Endothelial cell of umbilical vein (primary cell): ENCODE measurements around the gene LDAF1. TPM values are rescaled to one million over a fixed set of nuclear protein-coding genes. Genes with fewer than 3 reads are reported as not detected.

ENCODE experiments used
- BruUV-seq: library from RNA; stranded (reverse); fragments of 400-500 nt; replicated peaks from 2 replicates; lab custom pipeline; 2021; lab: Mats Ljungman, UMichigan
- CTCF ChIA-PET: fragments of 300-600, 350-600 bp; sonication (Branson Sonifier 250); formaldehyde crosslinking; loops from one replicate; lab custom pipeline; 2021; ENCODE audit warnings: antibody characterized with exemption, inconsistent platforms; lab: Charles Lee
- POLR2A ChIA-PET: fragments of 300-600, 350-600 bp; sonication (Branson Sonifier 250); formaldehyde crosslinking; loops from one replicate; lab custom pipeline; 2021; ENCODE audit warnings: antibody characterized with exemption, inconsistent platforms; lab: Charles Lee
- DNase-seq: peaks from one replicate; pipeline ENCODE4 v3.0.0-alpha.2; 2011; ENCODE audit warnings: low read depth, low spot score
- FAIRE-seq: peaks from 2 replicates; lab custom pipeline; 2011; peaks lifted over from hg19 to GRCh38; lab: Jason Lieb, UNC
- H2AFZ ChIP-seq: 2 replicates; pipeline ENCODE4 v1.6.0; 2012; ENCODE audit warnings: low read depth, low read length, control low read depth, inconsistent platforms
- H3K27ac ChIP-seq: 2 replicates; pipeline ENCODE4 v1.5.1; 2011; ENCODE audit warnings: low read depth, mild to moderate bottlenecking, control low read depth, low read length, moderate library complexity; ENCODE audit not compliant: insufficient read depth
- H3K27me3 ChIP-seq, 2 experiments: 2 replicates each; pipeline versions ENCODE4 v1.6.0 to v1.6.1; 2011; ENCODE audit warnings: low read length in 2 of 2, mixed read lengths in 1 of 2; ENCODE audit not compliant: control insufficient read depth in 2 of 2, insufficient read depth in 2 of 2
- H3K36me3 ChIP-seq, 2 experiments: 2 replicates in 1 of 2; 3 replicates in 1 of 2; pipeline ENCODE4 v1.5.1; 2011; ENCODE audit warnings: low read length in 2 of 2, mild to moderate bottlenecking in 1 of 2, moderate library complexity in 1 of 2; ENCODE audit not compliant: control insufficient read depth in 2 of 2, insufficient read depth in 2 of 2; ENCODE audit errors: extremely low read depth in 1 of 2
- H3K4me1 ChIP-seq: 3 replicates; pipeline ENCODE4 v1.5.1; 2011; ENCODE audit warnings: mild to moderate bottlenecking, low read length; ENCODE audit not compliant: control insufficient read depth, insufficient read depth; ENCODE audit errors: extremely low read depth
- H3K4me2 ChIP-seq: 2 replicates; pipeline ENCODE4 v1.6.1; 2011; ENCODE audit warnings: low read length, control low read depth, mixed read lengths; ENCODE audit not compliant: insufficient read depth
- H3K4me3 ChIP-seq, 3 experiments: fragments of 200-600 bp in 1 of 3; sonication (generic), shearing (Covaris generic) in 1 of 3; replicated peaks in 1 of 3; 2 replicates each; pipeline ENCODE4 v1.5.1; 2011 to 2016; ENCODE audit warnings: control low read depth in 3 of 3, low read length in 3 of 3, mild to moderate bottlenecking in 2 of 3, inconsistent platforms in 1 of 3, low read depth in 1 of 3, moderate library complexity in 1 of 3; ENCODE audit not compliant: insufficient read depth in 1 of 3
- H3K79me2 ChIP-seq: 2 replicates; pipeline ENCODE4 v1.6.0; 2012; ENCODE audit warnings: low read length, inconsistent platforms; ENCODE audit not compliant: control insufficient read depth, insufficient read depth
- H3K9ac ChIP-seq: replicated peaks from 2 replicates; pipeline ENCODE3; 2011; ENCODE audit warnings: low read length, control low read depth; ENCODE audit not compliant: insufficient read depth; ENCODE audit errors: extremely low read depth
- H3K9me1 ChIP-seq: replicated peaks from 3 replicates; pipeline ENCODE4 v1.6.0; 2011; ENCODE audit warnings: mild to moderate bottlenecking, low read length; ENCODE audit not compliant: control insufficient read depth, insufficient read depth; ENCODE audit errors: extremely low read depth
- H3K9me3 ChIP-seq: replicated peaks from 2 replicates; pipeline ENCODE4 v1.5.1; 2012; ENCODE audit warnings: low read length, inconsistent platforms; ENCODE audit not compliant: control insufficient read depth, insufficient read depth
- H4K20me1 ChIP-seq: replicated peaks from 2 replicates; pipeline ENCODE3; 2011; ENCODE audit warnings: mild to moderate bottlenecking, low read length; ENCODE audit not compliant: control insufficient read depth, insufficient read depth; ENCODE audit errors: extremely low read depth
- EZH2 ChIP-seq: IDR thresholded peaks from 2 replicates; pipeline ENCODE4 v1.6.1; 2012; ENCODE audit warnings: borderline replicate concordance, low read depth, mild to moderate bottlenecking, moderate library complexity, low read length, inconsistent platforms; ENCODE audit not compliant: severe bottlenecking
- JUN ChIP-seq: IDR thresholded peaks from 2 replicates; pipeline ENCODE4 v1.6.1; 2011; ENCODE audit warnings: borderline replicate concordance, low read depth; ENCODE audit not compliant: insufficient read length, insufficient read depth
- MYC ChIP-seq: IDR thresholded peaks from one replicate; pipeline ENCODE4 v1.6.1; 2011; ENCODE audit warnings: mild to moderate bottlenecking, low read depth, low read length
- POLR2A ChIP-seq: IDR thresholded peaks from 2 replicates; pipeline ENCODE4 v1.6.1; 2012; ENCODE audit warnings: low read depth, mild to moderate bottlenecking, control low read depth, low read length
- dilution Hi-C: fragments of 300-500 bp; cut with MboI; formaldehyde crosslinking; loops from one replicate; pipeline ENCODE4 v1.15.0; 2019; ENCODE audit warnings: low sequenced_read_pairs; ENCODE audit not compliant: extremely low pct_ligation_motif_present
- intact Hi-C: fragments of 100-400 bp; cut with micrococcal nuclease; formaldehyde crosslinking; loops from one replicate; pipeline ENCODE4 v1.10.0; 2022
- polyA plus RNA-seq, 4 experiments: library from polyadenylated mRNA; depleted of rRNA in 3 of 4; stranded (reverse) in 3 of 4; unstranded in 1 of 4; fragments of >200 nt; gene quantifications; 2 replicates each; pipeline versions ENCODE4 v1.2.1 to v1.2.3, GENCODE V29; 2011 to 2012; ENCODE audit warnings: missing spikeins in 1 of 4
- total RNA-seq: library from RNA; stranded (reverse); gene quantifications from 2 replicates; pipeline ENCODE4 v1.2.3, GENCODE V29; 2021
- TF ChIP-seq, protein P1 (sequence below), 2 donors: IDR thresholded peaks; 1 replicate in 1 of 2; 2 replicates in 1 of 2; pipeline ENCODE4 v1.5.1; 2011; ENCODE audit warnings: low read length in 2 of 2, mild to moderate bottlenecking in 2 of 2, moderate library complexity in 2 of 2, control low read depth in 1 of 2, inconsistent platforms in 1 of 2, low read depth in 1 of 2; ENCODE audit not compliant: insufficient read depth in 1 of 2; ENCODE audit errors: extremely low read depth in 1 of 2
- TF ChIP-seq, protein P2 (sequence below): IDR thresholded peaks from 2 replicates; pipeline ENCODE4 v1.6.1; 2011; ENCODE audit not compliant: insufficient read depth, insufficient read length

LDAF1 gene
- total and polyA plus RNA-seq, 2 donors (not counting 3 experiments of a cell fraction or from before 2014, with no cell fraction given), result 20.4 to 37.5 TPM

DNA sequence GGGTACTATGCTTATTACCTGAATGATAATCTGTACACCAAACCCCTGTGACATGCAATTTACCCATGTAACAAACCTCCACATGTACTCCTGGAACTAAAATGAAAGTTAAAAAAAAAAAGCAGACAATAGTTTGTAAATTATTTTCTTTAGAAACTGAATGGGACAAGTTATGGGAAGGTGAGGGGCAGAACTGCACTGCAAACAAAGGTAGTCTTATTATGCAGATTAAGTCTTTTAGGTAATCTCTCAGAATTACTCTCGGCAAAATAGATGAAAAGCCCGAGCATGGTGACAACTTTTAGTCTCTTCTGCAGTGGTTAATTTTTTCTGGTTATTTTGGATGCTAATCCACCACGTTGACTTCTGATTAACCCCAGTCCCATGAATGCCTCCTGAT, 25.5 kb downstream of the LDAF1 start:
- CTCF ChIA-PET, result no interaction called here
- Histone ChIP-seq H2AFZ (no peak overlapping the region), H3K36me3 (peaks cover 0 to 14% of the 10 kb centered on the region in 2 experiments), H3K4me3 (no peak overlapping the region), H3K79me2 (no peaks in the 10 kb centered on the region), H3K4me2 (no peak overlapping the region), H3K9ac (no peak overlapping the region), H3K4me1 (peaks cover 11% of the 10 kb centered on the region), H3K9me3 (no peaks in the 10 kb centered on the region), H3K27ac (no peak overlapping the region), H3K9me1 (no peaks in the 10 kb centered on the region), H3K27me3 (no peaks in the 10 kb centered on the region), H4K20me1 (no peaks in the 10 kb centered on the region)
- DNase-seq (no peak), FAIRE-seq (no peak)
- POLR2A ChIA-PET, result no interaction called here
- dilution Hi-C loops (no loop called here), intact Hi-C loops (no loop called here)
- TF ChIP-seq MYC, result no peak
- TF ChIP-seq JUN, result no peak
- TF ChIP-seq, protein P1, sequence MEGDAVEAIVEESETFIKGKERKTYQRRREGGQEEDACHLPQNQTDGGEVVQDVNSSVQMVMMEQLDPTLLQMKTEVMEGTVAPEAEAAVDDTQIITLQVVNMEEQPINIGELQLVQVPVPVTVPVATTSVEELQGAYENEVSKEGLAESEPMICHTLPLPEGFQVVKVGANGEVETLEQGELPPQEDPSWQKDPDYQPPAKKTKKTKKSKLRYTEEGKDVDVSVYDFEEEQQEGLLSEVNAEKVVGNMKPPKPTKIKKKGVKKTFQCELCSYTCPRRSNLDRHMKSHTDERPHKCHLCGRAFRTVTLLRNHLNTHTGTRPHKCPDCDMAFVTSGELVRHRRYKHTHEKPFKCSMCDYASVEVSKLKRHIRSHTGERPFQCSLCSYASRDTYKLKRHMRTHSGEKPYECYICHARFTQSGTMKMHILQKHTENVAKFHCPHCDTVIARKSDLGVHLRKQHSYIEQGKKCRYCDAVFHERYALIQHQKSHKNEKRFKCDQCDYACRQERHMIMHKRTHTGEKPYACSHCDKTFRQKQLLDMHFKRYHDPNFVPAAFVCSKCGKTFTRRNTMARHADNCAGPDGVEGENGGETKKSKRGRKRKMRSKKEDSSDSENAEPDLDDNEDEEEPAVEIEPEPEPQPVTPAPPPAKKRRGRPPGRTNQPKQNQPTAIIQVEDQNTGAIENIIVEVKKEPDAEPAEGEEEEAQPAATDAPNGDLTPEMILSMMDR (IDR thresholded peaks at IDR 0.05; ENCODE audit: extremely low read depth in 1 of 2, insufficient read depth in 1 of 2, low read depth in 1 of 2, low read length in 2 of 2), result no peak
- no peak for TF ChIP-seq EZH2
- BruUV-seq, result no TSS peak

DNA sequence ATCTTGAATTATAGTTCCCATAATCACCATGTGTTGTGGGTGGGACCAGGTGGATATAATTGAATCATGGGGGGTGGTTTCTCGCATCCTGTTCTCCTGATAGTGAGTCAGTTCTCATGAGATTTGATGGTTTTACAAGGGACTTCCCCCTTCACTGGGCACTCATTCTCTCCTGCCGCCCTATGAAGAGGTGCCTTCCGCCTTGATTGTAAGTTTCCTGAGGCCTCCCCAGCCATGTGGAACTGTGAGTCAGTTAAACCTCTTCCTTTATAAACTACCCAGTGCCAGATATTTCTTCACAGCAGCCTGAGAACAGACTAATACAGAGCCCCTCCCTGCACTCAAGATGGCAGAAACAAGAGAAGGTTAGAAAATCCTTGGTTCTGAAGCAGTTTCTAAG, 26.4 kb downstream of the LDAF1 start:
- no peak for TF ChIP-seq POLR2A
- TF ChIP-seq MYC, result no peak
- TF ChIP-seq, protein P1 (IDR thresholded peaks at IDR 0.05; ENCODE audit: extremely low read depth in 1 of 2, insufficient read depth in 1 of 2, low read depth in 1 of 2, low read length in 2 of 2), result no peak
- TF ChIP-seq, protein P2, sequence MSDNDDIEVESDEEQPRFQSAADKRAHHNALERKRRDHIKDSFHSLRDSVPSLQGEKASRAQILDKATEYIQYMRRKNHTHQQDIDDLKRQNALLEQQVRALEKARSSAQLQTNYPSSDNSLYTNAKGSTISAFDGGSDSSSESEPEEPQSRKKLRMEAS, result no peak
- TF ChIP-seq EZH2, result no peak
- FAIRE-seq (no peak), DNase-seq (no peak)
- H3K79me2 ChIP-seq, result no peaks in the 10 kb centered on the region
- no peaks in the 10 kb centered on the region for H3K9me3 ChIP-seq
- no peak overlapping the region for H2AFZ ChIP-seq
- BruUV-seq, result no TSS peak
- H3K4me1 ChIP-seq, result peaks cover 11% of the 10 kb centered on the region
- intact Hi-C loops, result no loop called here
- dilution Hi-C loops, result no loop called here
- ChIA-PET CTCF (interaction anchor here (4.5 to 5.8 kb wide), 2 partner anchors 28 to 117 kb away, joined by 30 to 132 read pairs; no protein-coding TSS in a partner anchor), POLR2A (no interaction called here)
- no peak overlapping the region for H3K4me3 ChIP-seq
- H3K4me2 ChIP-seq, result no peak overlapping the region
- H3K27ac ChIP-seq, result no peak overlapping the region
- H3K27me3 ChIP-seq, result no peaks in the 10 kb centered on the region
- H3K36me3 ChIP-seq, result peaks cover 0 to 7% of the 10 kb centered on the region in 2 experiments
- H3K9me1 ChIP-seq, result no peaks in the 10 kb centered on the region
- H4K20me1 ChIP-seq, result no peaks in the 10 kb centered on the region
- no peak overlapping the region for H3K9ac ChIP-seq
